Cardiac muscle cell (in vitro differentiated cells and primary cell): Measurements from ENCODE around the gene PLAGL2. TPM values are rescaled to one million over a fixed set of nuclear protein-coding genes. Genes with fewer than 3 reads are reported as not detected.
A peak's percentile ranks its signal among the peaks of the same experiment; 100 is the strongest.

ENCODE experiments used
- DNase-seq, 2 donors: peaks; one replicate each; pipeline versions ENCODE4 v3.0.0 to v3.0.0-alpha.2; 2010 to 2017; ENCODE audit warnings: low read depth in 1 of 2, low spot score in 1 of 2
- H3K27ac ChIP-seq: fragments of 200-600 bp; sonication (generic); 2 replicates; pipeline ENCODE4 v1.5.1; 2016
- H3K27me3 ChIP-seq: fragments of 200-600 bp; sonication (generic); 2 replicates; pipeline ENCODE4 v1.6.0; 2016; ENCODE audit warnings: control low read depth
- H3K36me3 ChIP-seq: fragments of 200-600 bp; sonication (generic); 2 replicates; pipeline ENCODE4 v1.5.1; 2016; ENCODE audit warnings: control low read depth
- H3K4me1 ChIP-seq: fragments of 200-600 bp; sonication (generic); 2 replicates; pipeline ENCODE4 v1.8.1; 2017; ENCODE audit warnings: low read depth, mild to moderate bottlenecking, mixed run types
- H3K4me3 ChIP-seq: fragments of 200-600 bp; sonication (generic); 2 replicates; pipeline ENCODE4 v1.5.1; 2016; ENCODE audit warnings: mild to moderate bottlenecking
- H3K9me3 ChIP-seq: fragments of 200-600 bp; sonication (generic); 2 replicates; pipeline ENCODE4 v1.5.1; 2017; ENCODE audit warnings: low read depth, mild to moderate bottlenecking, control low read depth
- CTCF ChIP-seq: IDR thresholded peaks from 2 replicates; pipeline ENCODE4 v1.5.1; 2012; ENCODE audit warnings: low read depth, mild to moderate bottlenecking, low read length
- polyA plus RNA-seq: library from polyadenylated mRNA; unstranded; fragments of >200 nt; fragmentation: Nextera tagmentation; extraction: Ambion mirVana; gene quantifications from 2 replicates; pipeline ENCODE4 v1.2.1, GENCODE V29; 2016
- total RNA-seq: library from RNA; depleted of rRNA; stranded (reverse); fragments of >200 nt; gene quantifications from 2 replicates; pipeline ENCODE4 v1.2.3, GENCODE V29; 2016

The PLAGL2 gene
- total and polyA plus RNA-seq, 2 experiments from 2014 or later: 18.3 to 29.8 TPM

GRCh38 chr20:32158351-32158750 is 49.2 kb downstream of the PLAGL2 start:
- Histone ChIP-seq H3K36me3 (peaks cover 36% of the 10 kb centered on the region), H3K4me1 (no peaks in the 10 kb centered on the region), H3K4me3 (no peak overlapping the region), H3K9me3 (no peaks in the 10 kb centered on the region), H3K27me3 (no peaks in the 10 kb centered on the region), H3K27ac (no peak overlapping the region)
- no peak for TF ChIP-seq CTCF
- no peak for DNase-seq

GRCh38 chr20:32157611-32158010 is 49.9 kb downstream of the PLAGL2 start:
- TF ChIP-seq CTCF: no peak
- H3K27me3 ChIP-seq: no peaks in the 10 kb centered on the region
- no peak for DNase-seq
- H3K4me1 ChIP-seq: no peaks in the 10 kb centered on the region
- H3K4me3 ChIP-seq: no peak overlapping the region
- H3K36me3 ChIP-seq: peaks cover 37% of the 10 kb centered on the region
- no peak overlapping the region for H3K27ac ChIP-seq
- no peaks in the 10 kb centered on the region for H3K9me3 ChIP-seq

GRCh38 chr20:32155017-32155981 is 52.2 kb downstream of the PLAGL2 start:
- Histone ChIP-seq H3K4me1 (no peaks in the 10 kb centered on the region), H3K4me3 (no peak overlapping the region), H3K36me3 (peaks cover 31% of the 10 kb centered on the region), H3K27ac (peak overlapping the region; percentile 69), H3K27me3 (no peaks in the 10 kb centered on the region), H3K9me3 (no peaks in the 10 kb centered on the region)
- TF ChIP-seq CTCF: peak; percentile 39
- DNase-seq: peak; percentile 74 to 96

- H3K4me1 ChIP-seq: no peaks in the 10 kb centered on the region
- TF ChIP-seq CTCF: no peak
- H3K27me3 ChIP-seq: no peaks in the 10 kb centered on the region
- peaks cover 17% of the 10 kb centered on the region for H3K36me3 ChIP-seq
- H3K9me3 ChIP-seq: no peaks in the 10 kb centered on the region
- no peak overlapping the region for H3K4me3 ChIP-seq
- no peak for DNase-seq
- H3K27ac ChIP-seq: no peak overlapping the region
These were observed 53.8 kb downstream of the PLAGL2 start for GRCh38 chr20:32153771-32154170.

GRCh38 chr20:32153156-32153665 is 54.3 kb downstream of the PLAGL2 start:
- H3K27ac ChIP-seq: no peak overlapping the region
- no peak for DNase-seq
- no peaks in the 10 kb centered on the region for H3K9me3 ChIP-seq
- H3K4me3 ChIP-seq: no peak overlapping the region
- no peaks in the 10 kb centered on the region for H3K27me3 ChIP-seq
- peaks cover 18% of the 10 kb centered on the region for H3K36me3 ChIP-seq
- H3K4me1 ChIP-seq: no peaks in the 10 kb centered on the region
- TF ChIP-seq CTCF: no peak
